Measurements from ENCODE around the gene HIVEP2. TPM values are rescaled to one million over a fixed set of nuclear protein-coding genes. Genes with fewer than 3 reads are reported as not detected.
A peak's percentile ranks its signal among the peaks of the same experiment; 100 is the strongest.

Gene HIVEP2
- total and polyA plus RNA-seq, 7 donors = 6.2 to 39.7 (median 22.6) TPM

DNA sequence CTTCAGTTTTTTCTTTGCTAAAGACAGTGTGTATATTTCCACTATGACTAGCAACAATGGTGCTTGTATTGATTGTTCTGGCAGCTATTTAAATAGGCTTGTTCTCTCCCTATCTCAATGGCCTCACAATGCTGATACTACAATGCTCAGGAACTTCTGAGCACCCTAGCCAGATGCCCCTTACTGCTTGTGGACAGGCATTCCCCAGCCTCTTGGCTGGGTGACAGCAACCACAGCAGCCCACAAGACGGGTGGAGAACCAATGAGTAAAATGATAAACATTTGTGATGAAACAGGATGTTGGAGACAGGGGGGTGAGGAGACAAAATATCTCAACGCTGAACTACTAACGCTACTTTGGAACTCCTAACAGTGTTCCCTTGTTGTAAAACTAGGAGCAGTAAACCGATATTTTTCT is 42.3 kb downstream of the HIVEP2 start:
- H3K27me3 ChIP-seq (ENCODE audit: insufficient read depth in 3 of 3, low read length in 2 of 3) = no peaks in the 10 kb centered on the region
- H3K36me3 ChIP-seq (ENCODE audit: insufficient read depth in 1 of 2, low read depth in 1 of 2) = no peaks in the 10 kb centered on the region
- DNase-seq (peak in 1 of 2 donors; percentile 76), ATAC-seq (peak; percentile 77 to 92 (median 88))
- TF ChIP-seq, protein P1, sequence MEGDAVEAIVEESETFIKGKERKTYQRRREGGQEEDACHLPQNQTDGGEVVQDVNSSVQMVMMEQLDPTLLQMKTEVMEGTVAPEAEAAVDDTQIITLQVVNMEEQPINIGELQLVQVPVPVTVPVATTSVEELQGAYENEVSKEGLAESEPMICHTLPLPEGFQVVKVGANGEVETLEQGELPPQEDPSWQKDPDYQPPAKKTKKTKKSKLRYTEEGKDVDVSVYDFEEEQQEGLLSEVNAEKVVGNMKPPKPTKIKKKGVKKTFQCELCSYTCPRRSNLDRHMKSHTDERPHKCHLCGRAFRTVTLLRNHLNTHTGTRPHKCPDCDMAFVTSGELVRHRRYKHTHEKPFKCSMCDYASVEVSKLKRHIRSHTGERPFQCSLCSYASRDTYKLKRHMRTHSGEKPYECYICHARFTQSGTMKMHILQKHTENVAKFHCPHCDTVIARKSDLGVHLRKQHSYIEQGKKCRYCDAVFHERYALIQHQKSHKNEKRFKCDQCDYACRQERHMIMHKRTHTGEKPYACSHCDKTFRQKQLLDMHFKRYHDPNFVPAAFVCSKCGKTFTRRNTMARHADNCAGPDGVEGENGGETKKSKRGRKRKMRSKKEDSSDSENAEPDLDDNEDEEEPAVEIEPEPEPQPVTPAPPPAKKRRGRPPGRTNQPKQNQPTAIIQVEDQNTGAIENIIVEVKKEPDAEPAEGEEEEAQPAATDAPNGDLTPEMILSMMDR (IDR thresholded peaks at IDR 0.05) = no peak
- H3K4me3 ChIP-seq = no peak overlapping the region
- no peaks in the 10 kb centered on the region for H3K9me3 ChIP-seq
- H3K4me1 ChIP-seq = peaks cover 69% of the 10 kb centered on the region
- H3K27ac ChIP-seq = peak overlapping the region; percentile 58
- intact Hi-C loops (cut with DNase I) = no loop called here
- WGBS, 3 donors = 30 to 33% (median 32%) methylated on average over 4 of the region's 4 CpGs

DNA sequence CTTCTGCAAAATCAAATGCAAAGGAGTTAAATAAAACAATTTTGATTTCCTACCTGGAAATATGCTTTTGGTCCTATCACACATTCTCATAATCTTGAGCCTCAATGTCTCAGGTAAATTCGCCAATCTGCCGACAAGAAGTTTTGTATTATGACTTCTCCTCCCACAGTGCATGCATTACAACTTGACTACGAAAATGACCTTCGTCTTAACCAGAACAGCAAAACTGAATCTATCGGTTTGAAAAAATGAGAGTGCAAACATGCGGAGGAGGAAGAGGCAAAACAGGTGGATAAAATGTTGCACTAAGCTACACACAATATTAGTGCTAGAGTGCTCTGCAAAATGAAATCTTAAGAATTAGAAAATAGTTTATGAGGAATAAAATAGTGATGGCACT is 43.4 kb downstream of the HIVEP2 start:
- intact Hi-C loops (cut with DNase I) = no loop called here

DNA sequence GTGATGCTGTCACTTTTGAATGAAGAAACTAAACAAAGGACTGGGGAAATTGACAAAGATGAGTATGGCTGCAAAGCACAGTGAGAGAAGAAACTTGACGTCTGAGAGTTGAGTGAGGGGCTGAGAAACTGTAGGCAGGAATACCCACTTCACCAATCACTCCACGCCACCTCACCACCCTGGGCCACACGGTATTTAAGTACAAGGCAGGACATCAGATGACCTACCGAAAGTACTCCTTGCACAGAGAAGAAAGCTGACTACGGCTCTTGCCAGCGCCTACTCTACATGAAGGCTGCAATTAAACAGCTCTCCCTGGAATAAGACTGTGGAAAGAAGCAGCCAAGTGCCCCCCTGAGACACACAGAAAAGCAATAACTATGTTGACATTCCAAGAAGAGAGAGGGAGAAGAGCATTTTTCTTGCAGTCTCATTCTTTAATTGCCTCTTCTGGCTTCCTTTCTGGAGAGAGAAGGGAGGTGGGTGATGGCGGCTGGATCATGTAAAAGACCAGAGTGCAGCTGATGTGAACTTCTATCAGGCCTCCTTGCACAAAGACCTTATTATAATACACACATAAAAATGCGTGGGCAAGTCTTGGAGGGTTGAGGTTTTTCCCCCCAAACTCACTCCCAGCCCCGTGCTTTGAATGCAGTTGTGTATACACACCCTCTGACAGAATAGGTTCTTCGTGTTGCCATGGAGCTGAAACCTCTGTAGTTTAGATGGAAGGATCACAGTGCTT is 44.6 kb downstream of the HIVEP2 start:
- no peak overlapping the region for H3K4me3 ChIP-seq
- ATAC-seq = no peak
- DNase-seq = no peak
- TF ChIP-seq, protein P1 (IDR thresholded peaks at IDR 0.05) = no peak
- peaks cover 0 to 2% of the 10 kb centered on the region in 2 donors for H3K36me3 ChIP-seq (ENCODE audit: insufficient read depth in 1 of 2, low read depth in 1 of 2)
- H3K9me3 ChIP-seq = no peaks in the 10 kb centered on the region
- peaks cover 72% of the 10 kb centered on the region for H3K4me1 ChIP-seq
- 68 to 80% (median 70%) methylated on average over 10 of the region's 10 CpGs for WGBS, 3 donors
- intact Hi-C loops (cut with DNase I) = no loop called here
- no peaks in the 10 kb centered on the region for H3K27me3 ChIP-seq (ENCODE audit: insufficient read depth in 3 of 3, low read length in 2 of 3)
- H3K27ac ChIP-seq = peak overlapping the region; percentile 30

More for the DNA sequence above, 43.4 kb downstream of the HIVEP2 start:
- Histone ChIP-seq H3K4me3 (no peak overlapping the region), H3K36me3 (ENCODE audit: insufficient read depth in 1 of 2, low read depth in 1 of 2) (no peaks in the 10 kb centered on the region), H3K27ac (no peak overlapping the region), H3K9me3 (no peaks in the 10 kb centered on the region), H3K27me3 (ENCODE audit: insufficient read depth in 3 of 3, low read length in 2 of 3) (no peaks in the 10 kb centered on the region), H3K4me1 (peaks cover 63% of the 10 kb centered on the region)
- TF ChIP-seq, protein P1 (IDR thresholded peaks at IDR 0.05) = no peak
- ATAC-seq (no peak), DNase-seq (no peak)
- 87 to 94% (median 88%) methylated on average over 6 of the region's 6 CpGs for WGBS, 3 donors

DNA sequence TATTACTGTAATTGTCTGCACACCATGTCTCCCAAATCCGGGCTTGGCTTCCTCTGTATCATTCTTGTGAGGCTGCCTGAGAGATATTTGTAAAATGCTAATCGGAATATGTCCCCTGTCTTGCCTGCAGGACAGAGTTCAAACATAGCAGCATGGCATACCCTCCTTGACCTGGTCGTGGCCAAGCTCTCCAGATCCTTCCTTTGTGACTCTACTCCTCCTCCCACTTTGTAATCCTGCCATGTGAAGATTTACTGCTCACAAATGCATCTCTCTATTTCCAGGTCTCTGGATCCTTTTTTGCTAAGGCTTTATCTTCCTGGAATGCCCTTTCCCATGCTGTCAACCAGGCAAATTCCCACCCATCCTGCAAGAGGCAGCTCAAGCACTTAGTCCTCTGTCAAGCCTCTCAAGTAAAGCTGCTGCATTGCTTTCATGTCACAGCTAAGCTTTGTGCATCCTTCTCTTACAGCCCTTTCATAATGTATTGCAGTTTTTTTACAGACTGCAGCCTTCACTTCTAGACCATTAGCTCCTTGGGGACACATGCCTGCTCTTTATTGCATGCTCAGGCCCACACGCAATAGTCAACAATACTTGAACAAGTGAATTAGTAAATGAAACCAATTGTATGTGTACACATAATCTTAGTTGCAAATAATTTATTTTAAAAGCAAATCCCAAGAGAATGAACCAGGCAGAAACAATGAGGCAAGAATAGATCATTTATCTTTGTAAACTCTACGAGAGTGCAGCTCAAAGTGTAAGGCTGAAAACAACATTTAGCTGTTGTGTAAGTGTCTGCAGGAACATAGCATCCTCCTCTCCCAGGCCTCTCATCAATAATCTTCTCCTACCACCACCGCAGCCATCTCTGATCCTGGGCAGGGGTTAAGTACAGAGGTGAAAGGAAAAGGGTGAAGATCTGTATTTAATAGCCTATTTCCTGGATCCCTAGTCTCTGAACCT is 45.8 kb downstream of the HIVEP2 start:
- H3K4me1 ChIP-seq = peaks cover 71% of the 10 kb centered on the region

More for the DNA sequence above, 45.8 kb downstream of the HIVEP2 start:
- H3K9me3 ChIP-seq = no peaks in the 10 kb centered on the region
- H3K36me3 ChIP-seq (ENCODE audit: insufficient read depth in 1 of 2, low read depth in 1 of 2) = peaks cover 0 to 2% of the 10 kb centered on the region in 2 donors
- no peaks in the 10 kb centered on the region for H3K27me3 ChIP-seq (ENCODE audit: insufficient read depth in 3 of 3, low read length in 2 of 3)
- WGBS, 3 donors = 52 to 68% (median 56%) methylated on average over 6 of the region's 6 CpGs
- intact Hi-C loops (cut with DNase I) = no loop called here
- TF ChIP-seq, protein P1 (IDR thresholded peaks at IDR 0.05) = no peak
- ATAC-seq (peak in 1 of 4 donors; percentile 18), DNase-seq (no peak)
- peak overlapping the region; percentile 3 for H3K27ac ChIP-seq
- H3K4me3 ChIP-seq = no peak overlapping the region
